GM12891 (cell line): Measurements from ENCODE around the gene GSPT1.

Source experiments
- POLR2AphosphoS5 ChIP-seq: IDR thresholded peaks from 2 replicates; pipeline ENCODE4 v1.6.1; 2011; ENCODE audit warnings: low read depth, low read length, control low read depth
- TAF1 ChIP-seq: IDR thresholded peaks from 2 replicates; pipeline ENCODE4 v1.6.1; 2011; ENCODE audit warnings: low read depth, low read length, control low read depth

DNA sequence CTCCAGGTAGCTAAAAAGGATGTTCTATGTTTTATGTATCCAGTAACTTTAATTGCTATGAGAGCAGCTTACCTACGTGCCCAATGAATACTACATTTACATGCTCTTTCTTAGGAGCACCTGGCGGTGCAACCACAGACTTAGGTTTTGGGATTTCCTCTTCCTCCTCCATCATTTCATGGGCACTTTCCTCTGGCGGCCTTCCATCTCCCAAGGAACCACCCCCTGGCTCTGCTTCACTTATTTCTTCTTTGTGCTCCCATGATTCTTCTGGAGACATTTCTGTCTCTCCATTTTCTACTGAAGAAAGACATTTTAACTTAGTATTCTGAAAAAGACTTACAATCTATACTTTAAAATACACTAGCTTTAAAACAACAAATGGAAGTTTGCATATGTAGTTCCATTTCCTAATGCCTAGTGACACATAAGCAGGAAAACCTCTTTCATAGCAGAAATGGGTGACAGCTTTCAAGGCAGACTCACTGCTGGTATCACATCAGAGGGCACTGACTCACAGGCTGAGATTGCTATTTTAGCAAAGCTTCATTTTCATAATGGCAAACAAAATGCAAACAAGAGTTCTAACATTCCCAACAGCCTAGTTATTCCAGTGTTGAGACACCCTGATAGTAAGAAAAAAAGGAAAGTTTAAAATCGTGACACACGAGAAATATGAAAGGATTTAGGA lies 19.1 kb downstream of the GSPT1 start:
- no peak for TF ChIP-seq TAF1
- TF ChIP-seq POLR2AphosphoS5, result no peak
